Skeletal muscle tissue (tissue), 4 donors: ENCODE results near the gene TNS3. TPM values are rescaled to one million over a fixed set of nuclear protein-coding genes. Genes with fewer than 3 reads are reported as not detected.
"Not testable (repeated sequence)": the region's sequence is repeated elsewhere in the genome, so short reads cannot be mapped to it uniquely, and the experiment has no call there.

Experiments
- H3K27ac ChIP-seq: one replicate; pipeline ENCODE4 v1.7.0; 2013; ENCODE audit warnings: mild to moderate bottlenecking, low read depth, low read length, inconsistent platforms
- H3K27me3 ChIP-seq, 3 donors: one replicate each; pipeline ENCODE4 v1.7.0; 2013; ENCODE audit warnings: low read length in 3 of 3; ENCODE audit not compliant: control insufficient read depth in 3 of 3, insufficient read depth in 3 of 3
- H3K36me3 ChIP-seq, 3 donors: one replicate each; pipeline ENCODE4 v1.7.0; 2013; ENCODE audit warnings: low read length in 3 of 3; ENCODE audit not compliant: control insufficient read depth in 3 of 3, insufficient read depth in 3 of 3
- H3K4me1 ChIP-seq, 3 donors: one replicate each; pipeline ENCODE4 v1.7.0; 2013; ENCODE audit warnings: low read length in 3 of 3, mild to moderate bottlenecking in 3 of 3; ENCODE audit not compliant: control insufficient read depth in 3 of 3, insufficient read depth in 3 of 3
- H3K4me3 ChIP-seq, 3 donors: one replicate each; pipeline ENCODE4 v1.7.0; 2013; ENCODE audit warnings: low read length in 3 of 3
- H3K9ac ChIP-seq, 3 donors: one replicate each; pipeline ENCODE4 v1.7.0; 2013; ENCODE audit warnings: low read length in 3 of 3, mild to moderate bottlenecking in 3 of 3, moderate library complexity in 2 of 3, low read depth in 1 of 3
- H3K9me3 ChIP-seq, 3 donors: one replicate each; pipeline ENCODE4 v1.7.0; 2013; ENCODE audit warnings: low read length in 3 of 3; ENCODE audit not compliant: control insufficient read depth in 3 of 3
- total RNA-seq: library from RNA; depleted of rRNA; stranded (reverse); fragments of >200 nt; gene quantifications from one replicate; pipeline ENCODE4 v1.2.3, GENCODE V29; 2014
- donor health status: Osteomylitis.

Gene TNS3
- total RNA-seq, 1 donor from 2014 or later, result 33.4 TPM

GRCh38 chr7:47268851-47269836, 312.8 kb downstream of the TNS3 start:
- Histone ChIP-seq H3K27me3 (no peaks in the 10 kb centered on the region), H3K9ac (no peak overlapping the region), H3K4me3 (no peak overlapping the region), H3K4me1 (peaks cover 4 to 10% (median 8%) of the 10 kb centered on the region in 3 donors), H3K36me3 (no peaks in the 10 kb centered on the region), H3K9me3 (no peaks in the 10 kb centered on the region), H3K27ac (no peak overlapping the region)

- no peak overlapping the region for H3K9ac ChIP-seq
- H3K27me3 ChIP-seq, result no peaks in the 10 kb centered on the region
- no peaks in the 10 kb centered on the region for H3K36me3 ChIP-seq
- H3K4me1 ChIP-seq, result peaks cover 4 to 10% (median 8%) of the 10 kb centered on the region in 3 donors
- H3K27ac ChIP-seq, result no peak overlapping the region
- no peaks in the 10 kb centered on the region for H3K9me3 ChIP-seq
- no peak overlapping the region for H3K4me3 ChIP-seq
Observed at GRCh38 chr7:47267346-47267745, 314.6 kb downstream of the TNS3 start.

GRCh38 chr7:47266799-47267198, 315.1 kb downstream of the TNS3 start:
- Histone ChIP-seq H3K36me3 (no peaks in the 10 kb centered on the region), H3K9ac (no peak overlapping the region), H3K27ac (no peak overlapping the region), H3K4me3 (no peak overlapping the region), H3K9me3 (no peaks in the 10 kb centered on the region), H3K27me3 (no peaks in the 10 kb centered on the region), H3K4me1 (peaks cover 4 to 10% (median 8%) of the 10 kb centered on the region in 3 donors)

- no peaks in the 10 kb centered on the region for H3K36me3 ChIP-seq
- no peaks in the 10 kb centered on the region for H3K9me3 ChIP-seq
- peaks cover 4 to 10% (median 8%) of the 10 kb centered on the region in 3 donors for H3K4me1 ChIP-seq
- no peak overlapping the region for H3K27ac ChIP-seq
- no peak overlapping the region for H3K9ac ChIP-seq
- H3K27me3 ChIP-seq, result no peaks in the 10 kb centered on the region
- no peak overlapping the region for H3K4me3 ChIP-seq
Observed at GRCh38 chr7:47266131-47266706, 315.7 kb downstream of the TNS3 start.

GRCh38 chr7:47265621-47266020, 316.3 kb downstream of the TNS3 start:
- Histone ChIP-seq H3K27me3 (no peaks in the 10 kb centered on the region), H3K9me3 (no peaks in the 10 kb centered on the region), H3K36me3 (no peaks in the 10 kb centered on the region), H3K4me1 (peaks cover 4 to 10% (median 8%) of the 10 kb centered on the region in 3 donors), H3K4me3 (no peak overlapping the region), H3K9ac (no peak overlapping the region), H3K27ac (no peak overlapping the region)

- Histone ChIP-seq H3K36me3 (no peaks in the 10 kb centered on the region), H3K4me1 (peaks cover 4 to 10% (median 8%) of the 10 kb centered on the region in 3 donors), H3K9me3 (no peaks in the 10 kb centered on the region), H3K27me3 (no peaks in the 10 kb centered on the region), H3K27ac (no peak overlapping the region), H3K4me3 (no peak overlapping the region), H3K9ac (no peak overlapping the region)
Observed at GRCh38 chr7:47264021-47264651, 317.8 kb downstream of the TNS3 start.

GRCh38 chr7:47262881-47263280, 319.0 kb downstream of the TNS3 start:
- Histone ChIP-seq H3K9ac (no peak overlapping the region), H3K27me3 (no peaks in the 10 kb centered on the region), H3K4me1 (peaks cover 4 to 10% (median 8%) of the 10 kb centered on the region in 3 donors), H3K36me3 (no peaks in the 10 kb centered on the region), H3K9me3 (no peaks in the 10 kb centered on the region), H3K27ac (no peak overlapping the region), H3K4me3 (no peak overlapping the region)

- not testable (repeated sequence) for H3K9me3 ChIP-seq, H3K4me1 ChIP-seq, H3K27ac ChIP-seq, H3K9ac ChIP-seq, H3K4me3 ChIP-seq, H3K36me3 ChIP-seq, H3K27me3 ChIP-seq
Observed at GRCh38 chr7:47262160-47262559, 319.8 kb downstream of the TNS3 start.

GRCh38 chr7:47260270-47260669, 321.6 kb downstream of the TNS3 start:
- Histone ChIP-seq H3K4me3 (no peak overlapping the region), H3K4me1 (peaks cover 0 to under 1% (median under 1%) of the 10 kb centered on the region in 3 donors), H3K9ac (no peak overlapping the region), H3K27me3 (no peaks in the 10 kb centered on the region), H3K36me3 (no peaks in the 10 kb centered on the region), H3K9me3 (no peaks in the 10 kb centered on the region), H3K27ac (no peak overlapping the region)

- Histone ChIP-seq H3K27ac (no peak overlapping the region), H3K4me1 (peaks cover 3 to 6% (median 6%) of the 10 kb centered on the region in 3 donors), H3K4me3 (no peak overlapping the region), H3K9ac (no peak overlapping the region), H3K36me3 (no peaks in the 10 kb centered on the region), H3K9me3 (no peaks in the 10 kb centered on the region), H3K27me3 (no peaks in the 10 kb centered on the region)
Observed at GRCh38 chr7:47259682-47260081, 322.2 kb downstream of the TNS3 start.
